ENCODE data around the gene S100A9. TPM values are rescaled to one million over a fixed set of nuclear protein-coding genes. Genes with fewer than 3 reads are reported as not detected.

Gene S100A9
- total and polyA plus RNA-seq, 9 donors: 8.8 to 96.3 (median 33.2) TPM

DNA sequence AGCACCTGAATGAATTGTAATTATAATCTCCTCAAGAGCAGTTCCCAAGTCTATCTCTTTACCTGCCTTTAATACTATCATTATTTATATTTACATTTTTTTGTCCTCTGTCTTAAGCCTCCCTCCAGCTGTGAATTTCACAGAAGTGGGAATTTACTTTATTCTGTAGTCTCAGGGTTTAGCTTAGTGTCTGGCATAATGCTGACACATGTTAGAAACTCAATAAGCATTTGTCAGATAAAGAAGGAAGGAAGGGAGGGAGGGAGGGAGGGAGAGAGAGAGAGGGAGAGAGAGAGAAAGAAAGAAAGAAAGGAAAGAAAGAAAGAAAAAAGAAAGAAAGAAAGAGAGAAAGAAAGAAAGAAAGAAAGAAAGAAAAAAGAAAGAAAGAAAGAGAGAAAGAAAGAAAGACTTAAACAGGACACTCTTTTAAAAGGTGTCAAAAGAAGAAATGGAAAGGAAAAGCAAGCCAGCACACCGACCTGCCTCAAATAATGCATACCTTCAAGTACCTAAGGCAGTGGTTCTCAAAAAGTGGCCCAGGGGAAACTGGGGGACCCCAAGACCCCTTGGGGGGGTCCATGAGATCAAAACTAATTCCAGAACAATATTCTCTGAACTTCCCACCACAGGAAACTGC is 7.2 kb upstream of the S100A9 start:
- H3K4me1 ChIP-seq (ENCODE audit: insufficient read depth): no peaks in the 10 kb centered on the region
- H3K27ac ChIP-seq: no peak overlapping the region
- no peak overlapping the region for H3K4me3 ChIP-seq
- intact Hi-C loops (cut with DNase I): loop anchor here (5.0 to 10.0 kb wide), 4 partner anchors 142 to 217 kb away; partner anchors contain the start of gene S100A2 (in 3 of the 4)
- WGBS, 3 donors: 21 to 44% (median 36%) methylated on average over 1 of the region's 1 CpG
- no peaks in the 10 kb centered on the region for H3K36me3 ChIP-seq
- no peak for DNase-seq
- H3K9me3 ChIP-seq: no peaks in the 10 kb centered on the region
- H3K27me3 ChIP-seq: no peaks in the 10 kb centered on the region
- TF ChIP-seq, protein P1, sequence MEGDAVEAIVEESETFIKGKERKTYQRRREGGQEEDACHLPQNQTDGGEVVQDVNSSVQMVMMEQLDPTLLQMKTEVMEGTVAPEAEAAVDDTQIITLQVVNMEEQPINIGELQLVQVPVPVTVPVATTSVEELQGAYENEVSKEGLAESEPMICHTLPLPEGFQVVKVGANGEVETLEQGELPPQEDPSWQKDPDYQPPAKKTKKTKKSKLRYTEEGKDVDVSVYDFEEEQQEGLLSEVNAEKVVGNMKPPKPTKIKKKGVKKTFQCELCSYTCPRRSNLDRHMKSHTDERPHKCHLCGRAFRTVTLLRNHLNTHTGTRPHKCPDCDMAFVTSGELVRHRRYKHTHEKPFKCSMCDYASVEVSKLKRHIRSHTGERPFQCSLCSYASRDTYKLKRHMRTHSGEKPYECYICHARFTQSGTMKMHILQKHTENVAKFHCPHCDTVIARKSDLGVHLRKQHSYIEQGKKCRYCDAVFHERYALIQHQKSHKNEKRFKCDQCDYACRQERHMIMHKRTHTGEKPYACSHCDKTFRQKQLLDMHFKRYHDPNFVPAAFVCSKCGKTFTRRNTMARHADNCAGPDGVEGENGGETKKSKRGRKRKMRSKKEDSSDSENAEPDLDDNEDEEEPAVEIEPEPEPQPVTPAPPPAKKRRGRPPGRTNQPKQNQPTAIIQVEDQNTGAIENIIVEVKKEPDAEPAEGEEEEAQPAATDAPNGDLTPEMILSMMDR (IDR thresholded peaks at IDR 0.05): no peak
- TF ChIP-seq EP300 (IDR thresholded peaks at IDR 0.05) (no peak), POLR2A (IDR thresholded peaks at IDR 0.05) (no peak)

DNA sequence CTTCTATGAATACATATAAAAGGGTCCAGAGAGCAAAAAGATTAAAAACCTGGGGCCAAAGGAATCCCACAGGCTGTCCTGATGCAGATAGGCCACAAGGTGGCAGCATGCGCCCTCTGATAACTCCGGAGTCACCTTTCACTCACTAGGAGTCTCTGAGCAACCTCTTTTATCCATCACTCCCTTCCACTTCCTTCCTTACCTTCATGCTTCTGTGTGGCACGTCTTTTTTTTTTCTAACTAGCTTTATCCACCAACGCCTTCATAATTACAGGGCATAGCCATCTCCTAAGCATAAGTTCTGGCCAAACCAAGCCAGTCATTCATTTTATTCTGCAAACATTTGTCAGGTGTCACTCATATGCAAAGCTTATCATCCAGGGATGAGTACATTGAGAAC is 5.1 kb upstream of the S100A9 start:
- TF ChIP-seq EP300 (IDR thresholded peaks at IDR 0.05): no peak
- TF ChIP-seq, protein P1 (IDR thresholded peaks at IDR 0.05): peak; percentile 56 to 85 (median 75)
- no peaks in the 10 kb centered on the region for H3K9me3 ChIP-seq
- intact Hi-C loops (cut with DNase I): loop anchor here (5.0 to 10.0 kb wide), 4 partner anchors 140 to 215 kb away; partner anchors contain the start of gene S100A2 (in 3 of the 4)
- H3K4me3 ChIP-seq: no peak overlapping the region
- no peak overlapping the region for H3K27ac ChIP-seq
- peak; percentile 61 to 83 (median 77) for DNase-seq
- WGBS, 3 donors: 0 to 1% (median 1%) methylated on average over 4 of the region's 4 CpGs
- no peaks in the 10 kb centered on the region for H3K27me3 ChIP-seq
- H3K4me1 ChIP-seq (ENCODE audit: insufficient read depth): no peaks in the 10 kb centered on the region
- no peaks in the 10 kb centered on the region for H3K36me3 ChIP-seq

DNA sequence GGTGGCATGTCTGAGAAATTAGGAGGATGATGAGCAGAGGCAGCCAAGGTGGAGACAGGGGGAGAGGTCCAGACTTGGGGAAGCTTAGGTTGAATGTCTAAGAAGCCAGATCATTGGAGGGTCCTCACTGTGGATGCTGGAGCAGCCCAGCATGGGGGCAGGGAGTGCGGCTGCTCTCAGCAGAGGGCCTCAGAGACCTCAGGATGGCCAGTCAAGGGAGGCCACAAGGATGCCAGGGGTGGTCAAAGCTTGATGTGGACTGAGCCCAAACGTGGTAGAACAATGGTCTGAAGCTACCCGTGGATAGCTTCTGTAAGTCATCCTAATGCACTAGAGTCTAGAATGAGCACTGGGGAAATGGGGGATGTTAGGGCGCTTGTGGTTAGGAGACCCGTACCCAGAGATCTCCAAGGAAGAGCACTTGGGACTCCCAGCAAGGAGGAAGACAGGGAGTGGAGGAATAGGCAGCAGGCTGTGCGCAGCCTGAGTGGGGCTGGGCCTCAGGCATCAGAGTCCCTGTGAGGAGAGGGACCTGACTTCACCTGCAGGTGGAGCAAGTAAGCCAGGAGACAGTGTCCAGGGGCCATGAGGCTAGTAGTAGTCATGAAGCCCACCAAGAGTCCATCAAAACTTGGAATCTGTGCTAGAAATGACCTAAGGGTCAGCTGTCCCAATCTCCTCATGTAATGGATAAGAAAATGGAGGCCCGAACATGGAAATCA is 4.3 kb upstream of the S100A9 start:
- H3K27me3 ChIP-seq: no peaks in the 10 kb centered on the region
- intact Hi-C loops (cut with DNase I): loop anchor here (5.0 to 10.0 kb wide), 4 partner anchors 139 to 214 kb away; partner anchors contain the start of gene S100A2 (in 3 of the 4)
- H3K36me3 ChIP-seq: no peaks in the 10 kb centered on the region
- TF ChIP-seq POLR2A (IDR thresholded peaks at IDR 0.05): no peak
- TF ChIP-seq, protein P1 (IDR thresholded peaks at IDR 0.05): no peak
- no peak for TF ChIP-seq EP300 (IDR thresholded peaks at IDR 0.05)
- H3K4me1 ChIP-seq (ENCODE audit: insufficient read depth): no peaks in the 10 kb centered on the region
- H3K4me3 ChIP-seq: no peak overlapping the region
- H3K27ac ChIP-seq: no peak overlapping the region
- peak in 1 of 5 donors; percentile 34 for DNase-seq
- no peaks in the 10 kb centered on the region for H3K9me3 ChIP-seq
- 81 to 91% (median 83%) methylated on average over 7 of the region's 7 CpGs for WGBS, 3 donors

DNA sequence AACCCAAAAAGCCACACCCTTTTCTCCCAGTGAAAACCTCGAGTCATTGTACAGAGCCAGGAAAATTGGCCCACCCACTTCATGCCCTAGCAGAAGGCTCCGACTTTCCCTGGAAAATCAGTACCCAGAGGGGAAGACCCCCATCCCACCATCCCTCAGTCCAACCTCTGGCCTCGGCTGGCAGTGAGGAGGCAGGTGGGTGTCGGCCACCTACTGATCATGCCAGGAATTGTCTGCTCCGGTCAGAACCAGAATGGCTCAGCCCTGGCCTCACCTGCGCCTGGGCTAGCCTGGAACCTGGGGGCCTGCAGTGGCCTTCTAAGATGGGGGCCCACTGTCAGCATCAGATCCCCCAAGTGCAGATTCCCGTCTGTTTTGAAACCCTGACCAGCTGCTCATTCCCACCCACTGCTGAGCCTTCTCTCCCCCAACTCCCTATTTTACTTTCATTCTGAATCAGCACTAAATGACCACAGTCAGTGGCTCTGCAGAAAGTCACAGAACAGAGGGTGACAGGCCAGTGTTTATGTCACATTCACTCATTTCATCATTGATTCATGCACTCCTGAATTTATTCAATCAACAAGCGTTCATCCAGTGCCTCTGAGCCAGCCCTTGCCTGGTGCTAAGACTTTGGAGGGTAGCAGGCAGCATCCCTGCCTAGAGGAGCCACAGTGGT is 3.0 kb upstream of the S100A9 start:
- 76 to 77% (median 76%) methylated on average over 8 of the region's 8 CpGs for WGBS, 3 donors
- intact Hi-C loops (cut with DNase I): loop anchor here (5.0 to 10.0 kb wide), 5 partner anchors 138 to 213 kb away; partner anchors contain the start of gene S100A2 (in 3 of the 4)
- TF ChIP-seq EP300 (IDR thresholded peaks at IDR 0.05): no peak
- TF ChIP-seq, protein P1 (IDR thresholded peaks at IDR 0.05): no peak
- no peak for TF ChIP-seq POLR2A (IDR thresholded peaks at IDR 0.05)
- no peak for DNase-seq
- Histone ChIP-seq H3K4me3 (no peak overlapping the region), H3K27ac (no peak overlapping the region), H3K9me3 (no peaks in the 10 kb centered on the region), H3K36me3 (no peaks in the 10 kb centered on the region), H3K4me1 (ENCODE audit: insufficient read depth) (no peaks in the 10 kb centered on the region), H3K27me3 (no peaks in the 10 kb centered on the region)

Data from ovary (tissue), 9 donors.